ENCODE results near the gene STX18. TPM values are rescaled to one million over a fixed set of nuclear protein-coding genes. Genes with fewer than 3 reads are reported as not detected.

STX18 gene
- total and polyA plus RNA-seq, 4 donors: 10.2 to 17.1 (median 12.4) TPM

GRCh38 chr4:4560642-4561041, 18.8 kb upstream of the STX18 start:
- no peak for TF ChIP-seq MAX (IDR thresholded peaks at IDR 0.05)
- TF ChIP-seq CTCF (IDR thresholded peaks at IDR 0.05; ENCODE audit: low read depth, low read length, missing input control): no peak
- TF ChIP-seq NR2F2 (IDR thresholded peaks at IDR 0.05): no peak
- TF ChIP-seq GABPA (IDR thresholded peaks at IDR 0.05 in 1 of 2, conservative IDR thresholded peaks at IDR 0.05 in 1 of 2): no peak
- TF ChIP-seq FOXA2 (IDR thresholded peaks at IDR 0.05): no peak

GRCh38 chr4:4560136-4560535, 18.3 kb upstream of the STX18 start:
- Histone ChIP-seq H3K36me3 (ENCODE audit: control insufficient read depth in 4 of 4, insufficient read depth in 3 of 4, low read depth in 1 of 4, low read length in 3 of 4) (no peaks in the 10 kb centered on the region), H3K27ac (ENCODE audit: low read depth in 1 of 2, low read length in 2 of 2) (no peak overlapping the region), H3K4me3 (ENCODE audit: low read depth in 1 of 3, low read length in 3 of 3) (no peak overlapping the region), H3K4me1 (ENCODE audit: control insufficient read depth in 4 of 4, insufficient read depth in 4 of 4, low read length in 3 of 4) (peaks cover 0 to 9% (median 7%) of the 10 kb centered on the region in 4 donors), H3K9ac (ENCODE audit: low read depth in 1 of 2, low read length in 2 of 2) (peak overlapping the region in 1 of 2 donors; percentile 31), H3K9me3 (ENCODE audit: control insufficient read depth in 4 of 4, low read length in 3 of 4) (no peaks in the 10 kb centered on the region), H3K27me3 (ENCODE audit: control insufficient read depth in 4 of 4, insufficient read depth in 4 of 4, low read length in 3 of 4) (no peaks in the 10 kb centered on the region)
- no peak for DNase-seq (ENCODE audit: low spot score)
- WGBS: 74% methylated on average over 3 of the region's 3 CpGs
- TF ChIP-seq HNF4G (IDR thresholded peaks at IDR 0.05): no peak
- TF ChIP-seq HNF4A (conservative IDR thresholded peaks at IDR 0.05): no peak
- TF ChIP-seq NR2F2 (IDR thresholded peaks at IDR 0.05): no peak
- no peak for TF ChIP-seq GABPA (IDR thresholded peaks at IDR 0.05 in 1 of 2, conservative IDR thresholded peaks at IDR 0.05 in 1 of 2)

More at GRCh38 chr4:4560642-4561041, 18.8 kb upstream of the STX18 start:
- Histone ChIP-seq H3K9ac (ENCODE audit: low read depth in 1 of 2, low read length in 2 of 2) (no peak overlapping the region), H3K27me3 (ENCODE audit: control insufficient read depth in 4 of 4, insufficient read depth in 4 of 4, low read length in 3 of 4) (no peaks in the 10 kb centered on the region), H3K27ac (ENCODE audit: low read depth in 1 of 2, low read length in 2 of 2) (no peak overlapping the region), H3K4me3 (ENCODE audit: low read depth in 1 of 3, low read length in 3 of 3) (no peak overlapping the region), H3K9me3 (ENCODE audit: control insufficient read depth in 4 of 4, low read length in 3 of 4) (no peaks in the 10 kb centered on the region), H3K36me3 (ENCODE audit: control insufficient read depth in 4 of 4, insufficient read depth in 3 of 4, low read depth in 1 of 4, low read length in 3 of 4) (no peaks in the 10 kb centered on the region), H3K4me1 (ENCODE audit: control insufficient read depth in 4 of 4, insufficient read depth in 4 of 4, low read length in 3 of 4) (peaks cover 0 to 9% (median 7%) of the 10 kb centered on the region in 4 donors)
- DNase-seq (ENCODE audit: low spot score): no peak
- WGBS: 83% methylated on average over 5 of the region's 5 CpGs

GRCh38 chr4:4559596-4559995, 17.7 kb upstream of the STX18 start:
- Histone ChIP-seq H3K9me3 (ENCODE audit: control insufficient read depth in 4 of 4, low read length in 3 of 4) (no peaks in the 10 kb centered on the region), H3K9ac (ENCODE audit: low read depth in 1 of 2, low read length in 2 of 2) (no peak overlapping the region), H3K27ac (ENCODE audit: low read depth in 1 of 2, low read length in 2 of 2) (no peak overlapping the region), H3K4me3 (ENCODE audit: low read depth in 1 of 3, low read length in 3 of 3) (no peak overlapping the region), H3K36me3 (ENCODE audit: control insufficient read depth in 4 of 4, insufficient read depth in 3 of 4, low read depth in 1 of 4, low read length in 3 of 4) (no peaks in the 10 kb centered on the region), H3K27me3 (ENCODE audit: control insufficient read depth in 4 of 4, insufficient read depth in 4 of 4, low read length in 3 of 4) (no peaks in the 10 kb centered on the region), H3K4me1 (ENCODE audit: control insufficient read depth in 4 of 4, insufficient read depth in 4 of 4, low read length in 3 of 4) (peaks cover 0 to 9% (median 7%) of the 10 kb centered on the region in 4 donors)
- DNase-seq (ENCODE audit: low spot score): no peak
- TF ChIP-seq JUND (IDR thresholded peaks at IDR 0.05): no peak
- no peak for TF ChIP-seq SP1 (IDR thresholded peaks at IDR 0.05)
- no peak for TF ChIP-seq TAF1 (conservative IDR thresholded peaks at IDR 0.05)
- no peak for TF ChIP-seq FOXA1 (IDR thresholded peaks at IDR 0.05)
- TF ChIP-seq REST (IDR thresholded peaks at IDR 0.05): no peak
- no peak for TF ChIP-seq EGR1 (IDR thresholded peaks at IDR 0.05; ENCODE audit: low read depth in 2 of 2)
- no peak for TF ChIP-seq MAX (IDR thresholded peaks at IDR 0.05)
- no peak for TF ChIP-seq CTCF (IDR thresholded peaks at IDR 0.05; ENCODE audit: low read depth, low read length, missing input control)
- TF ChIP-seq YY1 (IDR thresholded peaks at IDR 0.05): no peak
- no peak for TF ChIP-seq NR2F2 (IDR thresholded peaks at IDR 0.05)
- TF ChIP-seq RXRA (IDR thresholded peaks at IDR 0.05): no peak
- TF ChIP-seq FOXA2 (IDR thresholded peaks at IDR 0.05): no peak
- TF ChIP-seq GABPA (IDR thresholded peaks at IDR 0.05 in 1 of 2, conservative IDR thresholded peaks at IDR 0.05 in 1 of 2): no peak
- 74% methylated on average over 6 of the region's 6 CpGs for WGBS

All from liver (tissue), 9 donors.